Activated naive CD4-positive, alpha-beta T cell treated with anti-CD3 and anti-CD28 coated beads, Interleukin-2, amount 50 U/mL, for 72 hours (primary cell): ENCODE measurements around the gene POM121C. TPM values are rescaled to one million over a fixed set of nuclear protein-coding genes. Genes with fewer than 3 reads are reported as not detected.
A peak's percentile ranks its signal among the peaks of the same experiment; 100 is the strongest.
"Not testable (repeated sequence)": the region's sequence is repeated elsewhere in the genome, so short reads cannot be mapped to it uniquely, and the experiment has no call there.

Source experiments
- ATAC-seq, 2 donors: fragments of 150-1000 bp; cut with Tn5 transposase; 2 replicates each; pipeline ENCODE4 v1.10.0; 2021; ENCODE audit warnings: mild to moderate bottlenecking in 2 of 2, moderate library complexity in 2 of 2
- DNase-seq, 2 donors: peaks; one replicate each; pipeline ENCODE4 v3.0.0; 2021 to 2022; ENCODE audit warnings: low spot score in 2 of 2
- H3K27ac Mint-ChIP-seq, 2 donors: one replicate each; pipeline ENCODE4 v1.8.0; 2022; ENCODE audit warnings: mild to moderate bottlenecking in 2 of 2, mixed read lengths in 2 of 2
- H3K36me3 Mint-ChIP-seq, 2 donors: one replicate each; pipeline ENCODE4 v1.8.0; 2022; ENCODE audit warnings: mixed read lengths in 2 of 2
- H3K9me3 Mint-ChIP-seq, 2 donors: one replicate each; pipeline ENCODE4 v1.8.0; 2022; ENCODE audit warnings: mixed read lengths in 2 of 2
- total RNA-seq, 2 donors: library from RNA; stranded (reverse); gene quantifications; one replicate each; pipeline ENCODE4 v1.2.3, GENCODE V29; 2022

Gene POM121C
- total RNA-seq, 2 donors from 2014 or later, result 54.1 to 111 TPM

DNA sequence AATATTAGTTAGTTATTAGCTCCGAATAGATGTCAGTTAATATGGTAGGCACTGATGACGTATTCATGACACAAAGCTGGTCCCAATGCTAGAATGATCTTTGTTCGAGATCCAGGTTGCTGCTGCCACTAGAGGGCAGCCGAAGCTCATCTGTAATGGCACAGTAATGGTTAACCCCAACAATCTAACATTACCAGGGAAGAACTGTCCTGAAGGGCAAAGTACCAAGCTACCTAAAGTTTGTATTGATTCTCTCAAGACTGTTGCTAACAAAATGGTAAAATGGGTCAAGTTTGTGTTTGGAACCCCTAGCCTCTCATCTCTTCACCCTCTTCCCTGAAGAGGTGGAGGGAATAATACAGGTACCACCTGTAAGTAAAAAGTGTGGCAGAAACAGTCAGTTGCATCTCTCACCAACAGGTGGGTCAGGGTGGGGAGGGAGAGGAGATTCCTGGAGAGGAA is 33.6 kb downstream of the POM121C start:
- ATAC-seq, result peak; percentile 86 to 88
- H3K36me3 Mint-ChIP-seq, DNase-seq, H3K9me3 Mint-ChIP-seq, H3K27ac Mint-ChIP-seq: not testable (repeated sequence)

- not testable (repeated sequence) for H3K36me3 Mint-ChIP-seq, H3K9me3 Mint-ChIP-seq, DNase-seq, ATAC-seq, H3K27ac Mint-ChIP-seq
Measured at GRCh38 chr7:75449946-75450345, 36.2 kb downstream of the POM121C start.

DNA sequence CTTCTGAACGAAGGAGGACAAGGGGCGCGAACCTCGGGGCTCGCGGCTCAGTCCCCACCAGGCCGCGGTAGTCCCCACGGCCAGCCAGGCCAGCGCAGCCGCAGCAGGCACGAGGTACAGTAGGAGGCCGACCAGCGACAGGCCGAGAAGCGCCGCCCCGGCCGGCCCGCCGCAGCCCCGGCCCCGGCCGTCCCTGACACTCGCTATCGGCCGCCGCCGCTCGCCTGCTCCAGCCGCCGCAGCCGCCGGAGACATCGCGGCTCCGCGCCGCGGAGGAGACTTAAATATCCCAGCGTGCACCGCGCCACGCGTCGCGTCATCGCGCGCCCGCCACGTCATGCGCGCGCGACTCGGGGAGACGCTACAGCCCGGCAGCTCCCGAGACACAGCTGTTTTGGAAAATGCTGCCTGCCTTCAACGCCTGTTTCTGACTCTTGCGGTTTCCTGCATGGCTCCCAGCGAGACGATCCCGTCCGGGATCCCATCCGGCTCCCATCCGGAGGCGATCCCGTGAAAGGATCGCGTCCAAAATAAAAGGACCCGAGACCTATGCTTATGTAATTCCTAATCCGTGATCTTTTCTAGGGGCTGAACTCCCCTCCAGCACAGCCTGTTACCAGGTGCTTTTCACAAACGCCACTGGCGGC is 43.5 kb downstream of the POM121C start:
- Mint-ChIP-seq H3K36me3 (peaks cover 14 to 23% of the 10 kb centered on the region in 2 donors), H3K27ac (peak overlapping the region in 1 of 2 donors; percentile 84)
- DNase-seq (peak; percentile 23 to 64), ATAC-seq (peak; percentile 95 to 96)
- H3K9me3 Mint-ChIP-seq, result not testable (repeated sequence)

DNA sequence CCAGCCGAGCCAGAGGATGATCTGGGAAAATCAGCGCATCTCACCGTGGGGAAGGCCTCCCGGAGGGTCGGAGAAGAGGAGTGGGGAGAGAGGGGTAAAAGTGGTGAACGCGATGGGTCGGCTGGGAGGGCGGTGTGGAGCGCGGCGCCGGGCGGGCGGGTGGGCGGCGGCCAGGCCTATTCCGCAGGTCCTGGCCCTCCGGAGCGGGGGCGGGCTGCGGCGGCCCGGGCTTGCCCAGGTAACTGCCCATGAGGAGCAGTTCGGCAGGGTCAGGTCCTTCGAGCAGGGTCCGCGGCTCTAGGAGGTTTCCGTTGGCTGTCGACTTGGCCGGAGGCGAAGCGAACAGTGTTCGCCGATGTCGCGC is 44.0 kb downstream of the POM121C start:
- H3K27ac Mint-ChIP-seq, result peak overlapping the region; percentile 78 to 93
- DNase-seq, H3K9me3 Mint-ChIP-seq: not testable (repeated sequence)
- ATAC-seq, result peak; percentile 46 to 64
- H3K36me3 Mint-ChIP-seq, result peaks cover 14 to 23% of the 10 kb centered on the region in 2 donors

GRCh38 chr7:75439000-75439399 is 47.1 kb downstream of the POM121C start:
- H3K27ac Mint-ChIP-seq, result peak overlapping the region in 1 of 2 donors; percentile 14
- H3K36me3 Mint-ChIP-seq, result peaks cover 19 to 32% of the 10 kb centered on the region in 2 donors
- ATAC-seq, result not testable (repeated sequence)

GRCh38 chr7:75423481-75423880 is 62.6 kb downstream of the POM121C start:
- H3K36me3 Mint-ChIP-seq, DNase-seq, H3K9me3 Mint-ChIP-seq, H3K27ac Mint-ChIP-seq, ATAC-seq: not testable (repeated sequence)

More at GRCh38 chr7:75439000-75439399, 47.1 kb downstream of the POM121C start:
- not testable (repeated sequence) for H3K9me3 Mint-ChIP-seq, DNase-seq

DNA sequence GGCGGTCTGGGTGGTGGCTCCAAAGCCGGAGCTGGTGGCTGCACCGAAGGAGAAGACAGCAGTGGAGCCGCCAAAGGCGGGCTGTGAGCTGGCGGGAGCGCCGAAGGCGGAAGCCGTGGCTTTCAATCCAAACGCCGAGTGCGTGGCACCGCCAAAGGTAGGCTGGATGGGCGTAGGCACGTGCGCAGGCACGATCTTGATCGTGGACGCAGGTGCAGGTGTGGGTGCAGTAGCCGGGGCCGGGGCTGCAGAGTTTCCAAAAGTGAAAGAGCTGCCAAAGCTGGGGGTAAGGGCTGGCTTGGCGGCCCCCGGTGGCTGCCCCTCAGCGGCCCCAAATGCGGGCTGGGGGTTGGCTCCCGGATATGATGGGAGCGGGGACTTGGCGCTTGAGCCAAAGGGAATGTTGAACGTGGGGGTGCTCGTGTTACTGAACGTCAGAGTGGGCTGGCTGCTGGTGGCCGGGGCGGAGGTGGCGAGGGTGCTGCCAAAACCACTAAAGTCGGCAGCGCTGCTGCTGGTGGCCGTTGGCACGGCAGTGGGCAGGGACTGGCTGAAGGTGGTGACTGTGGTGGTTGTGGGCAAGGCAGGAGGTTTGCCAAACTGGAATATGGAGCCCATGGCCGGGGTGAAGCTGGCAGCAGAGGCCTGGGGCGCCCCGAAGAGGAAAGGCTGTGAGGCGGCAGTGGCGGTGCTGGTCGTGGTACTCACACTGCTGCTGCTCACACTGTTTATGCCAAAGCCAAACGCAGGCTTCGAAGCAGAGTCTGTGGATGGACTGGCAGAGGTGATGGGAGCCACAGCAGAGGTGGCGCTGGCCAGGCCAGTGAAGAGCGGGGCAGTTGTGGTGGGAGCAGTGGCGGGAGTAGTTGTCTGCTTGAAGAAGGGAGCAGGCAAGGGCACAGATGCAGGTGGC is 64.0 kb downstream of the POM121C start:
- not testable (repeated sequence) for H3K9me3 Mint-ChIP-seq, H3K36me3 Mint-ChIP-seq, DNase-seq
- peak in 1 of 2 donors; percentile 2 for ATAC-seq
- H3K27ac Mint-ChIP-seq, result peak overlapping the region in 1 of 2 donors; percentile 71

- ATAC-seq, H3K9me3 Mint-ChIP-seq, H3K36me3 Mint-ChIP-seq, DNase-seq: not testable (repeated sequence)
- H3K27ac Mint-ChIP-seq, result peak overlapping the region; percentile 61 to 83
Measured at GRCh38 chr7:75420152-75420551, 65.9 kb downstream of the POM121C start.

DNA sequence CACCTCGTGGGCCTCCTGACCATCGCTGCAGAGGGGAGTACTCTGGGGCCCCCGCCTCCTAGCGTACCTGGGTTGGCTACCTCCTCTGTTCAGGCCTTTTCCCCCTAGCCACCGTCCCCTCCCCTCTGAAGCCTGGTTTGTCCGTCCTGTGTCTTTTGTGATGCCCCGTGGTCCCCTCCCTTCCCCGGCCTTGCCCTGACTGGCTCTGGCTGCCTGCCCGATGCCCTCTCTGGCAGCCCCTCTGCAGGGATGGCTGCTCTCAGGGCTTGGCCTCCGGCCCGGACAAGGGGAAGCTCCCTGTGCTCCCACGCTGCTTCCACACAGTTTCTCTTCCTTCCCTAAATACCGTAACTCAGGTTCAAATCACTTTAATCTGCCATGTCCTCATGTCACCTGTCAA is 66.4 kb downstream of the POM121C start:
- H3K27ac Mint-ChIP-seq, result peak overlapping the region; percentile 61 to 83
- ATAC-seq, result peak in 1 of 2 donors; percentile 5
- not testable (repeated sequence) for H3K9me3 Mint-ChIP-seq, DNase-seq, H3K36me3 Mint-ChIP-seq

- not testable (repeated sequence) for DNase-seq, H3K9me3 Mint-ChIP-seq, H3K36me3 Mint-ChIP-seq
- peak overlapping the region in 1 of 2 donors; percentile 77 for H3K27ac Mint-ChIP-seq
- ATAC-seq, result peak in 1 of 2 donors; percentile 12
Measured at GRCh38 chr7:75419210-75419609, 66.9 kb downstream of the POM121C start.

DNA sequence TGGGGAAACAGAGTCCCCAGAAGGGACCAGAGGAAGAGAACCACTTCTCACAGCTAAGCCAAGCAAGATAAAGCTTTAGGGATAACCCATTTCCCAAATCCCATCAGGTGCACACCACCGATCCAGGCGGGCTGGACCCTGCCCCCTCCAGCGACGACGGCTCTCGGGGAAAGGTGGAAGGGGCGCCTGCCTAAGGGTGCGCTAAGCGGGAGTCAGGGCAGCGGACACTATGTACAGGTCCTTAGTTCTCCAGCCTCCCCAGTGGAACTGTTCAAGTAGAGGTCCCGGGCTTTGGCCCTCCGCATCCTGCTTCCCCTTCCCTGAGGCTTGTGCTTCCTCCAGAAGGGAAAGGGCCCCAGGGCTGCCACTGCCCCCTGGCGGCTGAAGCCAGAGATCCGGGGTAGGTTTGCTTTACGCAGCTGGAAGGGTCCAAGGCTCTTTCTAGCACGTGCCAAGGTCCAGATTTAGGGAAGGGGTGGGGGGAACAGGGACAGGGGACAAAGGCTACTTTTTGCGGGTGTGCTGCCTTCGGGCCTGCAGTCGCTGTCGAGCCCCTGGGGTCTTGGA is 67.7 kb downstream of the POM121C start:
- DNase-seq, H3K27ac Mint-ChIP-seq, H3K36me3 Mint-ChIP-seq, H3K9me3 Mint-ChIP-seq: not testable (repeated sequence)
- peak in 1 of 2 donors; percentile 12 for ATAC-seq

- H3K9me3 Mint-ChIP-seq, H3K36me3 Mint-ChIP-seq, DNase-seq, ATAC-seq: not testable (repeated sequence)
- H3K27ac Mint-ChIP-seq, result peak overlapping the region in 1 of 2 donors; percentile 44
Measured at GRCh38 chr7:75416787-75417186, 69.3 kb downstream of the POM121C start.

DNA sequence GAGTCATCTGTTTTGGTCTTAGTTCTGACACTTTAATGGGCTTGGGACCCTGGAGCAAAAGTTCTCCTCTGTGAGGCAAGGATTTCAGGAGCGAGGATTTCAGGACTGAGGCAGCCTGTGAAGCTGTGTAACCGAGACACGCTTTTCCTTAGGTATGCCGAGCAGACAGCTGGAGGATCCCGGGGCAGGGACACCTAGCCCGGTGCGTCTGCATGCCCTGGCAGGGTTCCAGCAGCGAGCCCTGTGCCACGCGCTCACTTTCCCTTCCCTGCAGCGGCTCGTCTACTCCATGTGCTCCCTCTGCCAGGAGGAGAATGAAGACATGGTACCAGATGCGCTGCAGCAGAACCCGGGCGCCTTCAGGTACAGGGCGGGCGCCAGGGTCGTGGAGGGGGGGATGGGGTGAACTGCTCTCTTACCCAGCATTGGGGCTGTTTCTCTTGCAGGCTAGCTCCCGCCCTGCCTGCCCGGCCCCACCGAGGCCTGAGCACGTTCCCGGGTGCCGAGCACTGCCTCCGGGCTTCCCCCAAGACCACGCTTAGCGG is 70.2 kb downstream of the POM121C start:
- not testable (repeated sequence) for DNase-seq, H3K36me3 Mint-ChIP-seq, ATAC-seq, H3K9me3 Mint-ChIP-seq, H3K27ac Mint-ChIP-seq

DNA sequence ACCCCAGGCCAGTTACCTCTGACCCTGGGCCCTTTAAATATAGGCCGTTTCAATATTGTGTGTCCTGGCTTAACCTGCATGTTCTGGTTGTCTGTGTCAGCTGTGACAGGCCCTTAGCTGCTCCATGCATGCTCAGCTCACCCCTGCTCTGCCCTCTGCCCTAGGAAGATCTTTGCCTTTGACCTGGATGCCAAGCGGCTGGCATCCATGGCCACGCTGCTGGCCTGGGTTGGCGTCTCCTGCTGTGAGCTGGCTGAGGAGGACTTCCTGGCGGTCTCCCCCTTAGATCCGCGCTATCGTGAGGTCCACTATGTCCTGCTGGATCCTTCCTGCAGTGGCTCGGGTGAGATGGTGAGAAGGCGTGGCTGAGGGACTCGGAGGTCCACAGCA is 70.7 kb downstream of the POM121C start:
- ATAC-seq, H3K9me3 Mint-ChIP-seq, H3K27ac Mint-ChIP-seq, DNase-seq, H3K36me3 Mint-ChIP-seq: not testable (repeated sequence)

GRCh38 chr7:75414708-75415427 is 71.2 kb downstream of the POM121C start:
- not testable (repeated sequence) for DNase-seq, H3K36me3 Mint-ChIP-seq, ATAC-seq, H3K9me3 Mint-ChIP-seq
- peak overlapping the region in 1 of 2 donors; percentile 72 for H3K27ac Mint-ChIP-seq

- H3K27ac Mint-ChIP-seq, H3K36me3 Mint-ChIP-seq, ATAC-seq, H3K9me3 Mint-ChIP-seq, DNase-seq: not testable (repeated sequence)
Measured at GRCh38 chr7:75414204-75414603, 71.9 kb downstream of the POM121C start.
